ENCODE results near the gene OMA1. TPM values are rescaled to one million over a fixed set of nuclear protein-coding genes. Genes with fewer than 3 reads are reported as not detected.

Gene OMA1
- total and polyA plus RNA-seq, 2 of the 4 experiments (the other 2 are of a cell fraction): 5.9 to 6.4 TPM

DNA sequence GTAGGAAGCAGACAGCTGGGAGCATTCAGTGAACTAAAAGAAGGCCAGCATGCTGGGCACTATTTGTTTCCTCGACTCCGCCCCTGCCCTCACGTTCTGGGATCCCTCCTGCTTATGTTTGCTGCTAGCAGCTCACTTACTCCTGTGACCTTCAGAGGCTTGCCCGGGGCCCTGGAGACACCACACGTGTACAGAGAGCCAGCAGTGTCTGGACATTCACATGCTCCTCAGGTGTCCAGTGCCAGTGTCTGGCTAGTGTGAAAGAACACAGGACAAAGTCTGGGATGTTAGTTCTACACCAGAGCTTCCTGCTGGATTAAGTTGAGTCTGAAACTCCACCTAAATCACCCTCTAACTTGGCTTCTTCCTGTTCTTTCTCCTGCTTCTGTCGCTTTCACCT lies 108.1 kb downstream of the OMA1 start:
- H3K9ac ChIP-seq (ENCODE audit: low read depth, low read length): no peak overlapping the region
- no peak overlapping the region for H3K18ac ChIP-seq (ENCODE audit: low read depth, low read length)
- no peak for DNase-seq
- no peak overlapping the region for H2BK120ac ChIP-seq (ENCODE audit: low read depth, low read length)
- no peaks in the 10 kb centered on the region for H4K20me1 ChIP-seq (ENCODE audit: insufficient read depth, low read length)
- TF ChIP-seq CEBPB (IDR thresholded peaks at IDR 0.05; ENCODE audit: low read depth, low read length) (no peak), NFE2L2 (IDR thresholded peaks at IDR 0.05; ENCODE audit: low read depth, low read length) (no peak), BHLHE40 (IDR thresholded peaks at IDR 0.05; ENCODE audit: low read depth, low read length) (no peak), SMC3 (IDR thresholded peaks at IDR 0.05; ENCODE audit: low read depth, low read length) (no peak), RCOR1 (IDR thresholded peaks at IDR 0.05; ENCODE audit: insufficient replicate concordance, low read length) (no peak), MAFK (IDR thresholded peaks at IDR 0.05; ENCODE audit: low read depth, low read length) (no peak), MXI1 (IDR thresholded peaks at IDR 0.05; ENCODE audit: borderline replicate concordance, low read depth, low read length) (no peak), RFX5 (IDR thresholded peaks at IDR 0.05; ENCODE audit: low read depth, low read length) (no peak), MAZ (IDR thresholded peaks at IDR 0.05; ENCODE audit: borderline replicate concordance, low read depth, low read length) (no peak), FOS (IDR thresholded peaks at IDR 0.05; ENCODE audit: low read depth, low read length) (no peak), POLR2A (IDR thresholded peaks at IDR 0.05; ENCODE audit: low read depth, low read length) (no peak), RAD21 (IDR thresholded peaks at IDR 0.05; ENCODE audit: low read length) (no peak), CHD1 (IDR thresholded peaks at IDR 0.05; ENCODE audit: low read depth, low read length) (no peak)
- TF ChIP-seq, protein P1, sequence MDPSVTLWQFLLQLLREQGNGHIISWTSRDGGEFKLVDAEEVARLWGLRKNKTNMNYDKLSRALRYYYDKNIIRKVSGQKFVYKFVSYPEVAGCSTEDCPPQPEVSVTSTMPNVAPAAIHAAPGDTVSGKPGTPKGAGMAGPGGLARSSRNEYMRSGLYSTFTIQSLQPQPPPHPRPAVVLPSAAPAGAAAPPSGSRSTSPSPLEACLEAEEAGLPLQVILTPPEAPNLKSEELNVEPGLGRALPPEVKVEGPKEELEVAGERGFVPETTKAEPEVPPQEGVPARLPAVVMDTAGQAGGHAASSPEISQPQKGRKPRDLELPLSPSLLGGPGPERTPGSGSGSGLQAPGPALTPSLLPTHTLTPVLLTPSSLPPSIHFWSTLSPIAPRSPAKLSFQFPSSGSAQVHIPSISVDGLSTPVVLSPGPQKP (IDR thresholded peaks at IDR 0.05; ENCODE audit: borderline replicate concordance, low read depth, low read length): no peak
- TF ChIP-seq, protein P2, sequence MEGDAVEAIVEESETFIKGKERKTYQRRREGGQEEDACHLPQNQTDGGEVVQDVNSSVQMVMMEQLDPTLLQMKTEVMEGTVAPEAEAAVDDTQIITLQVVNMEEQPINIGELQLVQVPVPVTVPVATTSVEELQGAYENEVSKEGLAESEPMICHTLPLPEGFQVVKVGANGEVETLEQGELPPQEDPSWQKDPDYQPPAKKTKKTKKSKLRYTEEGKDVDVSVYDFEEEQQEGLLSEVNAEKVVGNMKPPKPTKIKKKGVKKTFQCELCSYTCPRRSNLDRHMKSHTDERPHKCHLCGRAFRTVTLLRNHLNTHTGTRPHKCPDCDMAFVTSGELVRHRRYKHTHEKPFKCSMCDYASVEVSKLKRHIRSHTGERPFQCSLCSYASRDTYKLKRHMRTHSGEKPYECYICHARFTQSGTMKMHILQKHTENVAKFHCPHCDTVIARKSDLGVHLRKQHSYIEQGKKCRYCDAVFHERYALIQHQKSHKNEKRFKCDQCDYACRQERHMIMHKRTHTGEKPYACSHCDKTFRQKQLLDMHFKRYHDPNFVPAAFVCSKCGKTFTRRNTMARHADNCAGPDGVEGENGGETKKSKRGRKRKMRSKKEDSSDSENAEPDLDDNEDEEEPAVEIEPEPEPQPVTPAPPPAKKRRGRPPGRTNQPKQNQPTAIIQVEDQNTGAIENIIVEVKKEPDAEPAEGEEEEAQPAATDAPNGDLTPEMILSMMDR (conservative IDR thresholded peaks at IDR 0.05; ENCODE audit: low read depth, low read length): no peak
- TF ChIP-seq, protein P3, sequence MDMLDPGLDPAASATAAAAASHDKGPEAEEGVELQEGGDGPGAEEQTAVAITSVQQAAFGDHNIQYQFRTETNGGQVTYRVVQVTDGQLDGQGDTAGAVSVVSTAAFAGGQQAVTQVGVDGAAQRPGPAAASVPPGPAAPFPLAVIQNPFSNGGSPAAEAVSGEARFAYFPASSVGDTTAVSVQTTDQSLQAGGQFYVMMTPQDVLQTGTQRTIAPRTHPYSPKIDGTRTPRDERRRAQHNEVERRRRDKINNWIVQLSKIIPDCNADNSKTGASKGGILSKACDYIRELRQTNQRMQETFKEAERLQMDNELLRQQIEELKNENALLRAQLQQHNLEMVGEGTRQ (IDR thresholded peaks at IDR 0.05; ENCODE audit: low read depth, low read length): no peak
- H2AFZ ChIP-seq (replicated peaks; ENCODE audit: low read length, poor library complexity): no peak overlapping the region
- H3K4ac ChIP-seq (ENCODE audit: low read depth, low read length): no peak overlapping the region
- WGBS, 2 experiments (ENCODE audit: extremely low coverage in 2 of 2, insufficient read length in 1 of 2): 59% methylated on average over 3 of the region's 6 CpGs; no CpG with 5 or more reads in 1 of the 2 experiments
- no peaks in the 10 kb centered on the region for H3K79me1 ChIP-seq (ENCODE audit: low read depth in 1 of 2, low read length in 2 of 2)
- no peak overlapping the region for H3K56ac ChIP-seq (ENCODE audit: extremely low read depth, insufficient read depth, low read length)
- no peak overlapping the region for H2BK5ac ChIP-seq (ENCODE audit: low read depth, low read length, poor library complexity, severe bottlenecking)
- no peaks in the 10 kb centered on the region for H3K9me1 ChIP-seq (ENCODE audit: insufficient read depth, low read length)
- dilution Hi-C loops (cut with HindIII; ENCODE audit: low sequenced_read_pairs, unreplicated experiment) (no loop called here), in situ Hi-C loops (cut with MboI; ENCODE audit: low sequenced_read_pairs) (no loop called here), intact Hi-C loops (cut with micrococcal nuclease) (no loop called here)
- no peak overlapping the region for H3K27ac ChIP-seq (ENCODE audit: insufficient read depth, low read length)
- ChIA-PET POLR2A (ENCODE audit: unreplicated experiment) (no interaction called here), CTCF (no interaction called here)
- H2AK5ac ChIP-seq (ENCODE audit: low read depth, low read length): no peak overlapping the region
- ATAC-seq (ENCODE audit: low read depth): no peak
- peaks cover 2% of the 10 kb centered on the region for H3K27me3 ChIP-seq (ENCODE audit: control insufficient read depth, insufficient read depth, low read length)
- H2BK20ac ChIP-seq (ENCODE audit: low read depth, low read length): no peak overlapping the region
- BruUV-seq (replicated peaks): no TSS peak
- no peak overlapping the region for H4K5ac ChIP-seq (ENCODE audit: low read depth, low read length)
- H4K8ac ChIP-seq (ENCODE audit: low read depth in 2 of 2, low read length in 2 of 2): no peak overlapping the region
- H4K91ac ChIP-seq (ENCODE audit: insufficient read depth, low read depth, low read length): no peak overlapping the region
- H3K23ac ChIP-seq (ENCODE audit: low read depth, low read length): no peak overlapping the region
- H3K36me3 ChIP-seq (ENCODE audit: control insufficient read depth, insufficient read depth, low read length): no peaks in the 10 kb centered on the region
- H3K14ac ChIP-seq (replicated peaks; ENCODE audit: low read depth, low read length): no peak overlapping the region
- H3K4me2 ChIP-seq (ENCODE audit: low read depth, low read length): no peak overlapping the region
- no peak overlapping the region for H3K4me3 ChIP-seq (ENCODE audit: insufficient read depth, low read depth, low read length)
- H3K9me3 ChIP-seq (ENCODE audit: control insufficient read depth, insufficient read depth, low read length): no peaks in the 10 kb centered on the region
- H2AK9ac ChIP-seq (replicated peaks; ENCODE audit: low read depth, low read length, poor library complexity): no peak overlapping the region
- H3K4me1 ChIP-seq (ENCODE audit: control insufficient read depth, insufficient read depth, low read length): peaks cover 6% of the 10 kb centered on the region; the same call in 1 of the 2 replicates
- no peak overlapping the region for H2BK15ac ChIP-seq (ENCODE audit: low read depth, low read length)

Measured in IMR-90 (cell line).